Endothelial cell of umbilical vein (primary cell): ENCODE measurements around the gene MAP10. TPM values are rescaled to one million over a fixed set of nuclear protein-coding genes. Genes with fewer than 3 reads are reported as not detected.

Source experiments
- BruUV-seq: library from RNA; stranded (reverse); fragments of 400-500 nt; replicated peaks from 2 replicates; lab custom pipeline; 2021; lab: Mats Ljungman, UMichigan
- CTCF ChIA-PET: fragments of 300-600, 350-600 bp; sonication (Branson Sonifier 250); formaldehyde crosslinking; loops from one replicate; lab custom pipeline; 2021; ENCODE audit warnings: antibody characterized with exemption, inconsistent platforms; lab: Charles Lee
- POLR2A ChIA-PET: fragments of 300-600, 350-600 bp; sonication (Branson Sonifier 250); formaldehyde crosslinking; loops from one replicate; lab custom pipeline; 2021; ENCODE audit warnings: antibody characterized with exemption, inconsistent platforms; lab: Charles Lee
- DNase-seq: peaks from one replicate; pipeline ENCODE4 v3.0.0-alpha.2; 2011; ENCODE audit warnings: low read depth, low spot score
- FAIRE-seq: peaks from 2 replicates; lab custom pipeline; 2011; peaks lifted over from hg19 to GRCh38; lab: Jason Lieb, UNC
- H2AFZ ChIP-seq: 2 replicates; pipeline ENCODE4 v1.6.0; 2012; ENCODE audit warnings: low read depth, low read length, control low read depth, inconsistent platforms
- H3K27ac ChIP-seq: 2 replicates; pipeline ENCODE4 v1.5.1; 2011; ENCODE audit warnings: low read depth, mild to moderate bottlenecking, control low read depth, low read length, moderate library complexity; ENCODE audit not compliant: insufficient read depth
- H3K27me3 ChIP-seq, 2 experiments: 2 replicates each; pipeline versions ENCODE4 v1.6.0 to v1.6.1; 2011; ENCODE audit warnings: low read length in 2 of 2, mixed read lengths in 1 of 2; ENCODE audit not compliant: control insufficient read depth in 2 of 2, insufficient read depth in 2 of 2
- H3K36me3 ChIP-seq, 2 experiments: 2 replicates in 1 of 2; 3 replicates in 1 of 2; pipeline ENCODE4 v1.5.1; 2011; ENCODE audit warnings: low read length in 2 of 2, mild to moderate bottlenecking in 1 of 2, moderate library complexity in 1 of 2; ENCODE audit not compliant: control insufficient read depth in 2 of 2, insufficient read depth in 2 of 2; ENCODE audit errors: extremely low read depth in 1 of 2
- H3K4me1 ChIP-seq: 3 replicates; pipeline ENCODE4 v1.5.1; 2011; ENCODE audit warnings: mild to moderate bottlenecking, low read length; ENCODE audit not compliant: control insufficient read depth, insufficient read depth; ENCODE audit errors: extremely low read depth
- H3K4me2 ChIP-seq: 2 replicates; pipeline ENCODE4 v1.6.1; 2011; ENCODE audit warnings: low read length, control low read depth, mixed read lengths; ENCODE audit not compliant: insufficient read depth
- H3K4me3 ChIP-seq, 3 experiments: fragments of 200-600 bp in 1 of 3; sonication (generic), shearing (Covaris generic) in 1 of 3; replicated peaks in 1 of 3; 2 replicates each; pipeline ENCODE4 v1.5.1; 2011 to 2016; ENCODE audit warnings: control low read depth in 3 of 3, low read length in 3 of 3, mild to moderate bottlenecking in 2 of 3, inconsistent platforms in 1 of 3, low read depth in 1 of 3, moderate library complexity in 1 of 3; ENCODE audit not compliant: insufficient read depth in 1 of 3
- H3K79me2 ChIP-seq: 2 replicates; pipeline ENCODE4 v1.6.0; 2012; ENCODE audit warnings: low read length, inconsistent platforms; ENCODE audit not compliant: control insufficient read depth, insufficient read depth
- H3K9ac ChIP-seq: replicated peaks from 2 replicates; pipeline ENCODE3; 2011; ENCODE audit warnings: low read length, control low read depth; ENCODE audit not compliant: insufficient read depth; ENCODE audit errors: extremely low read depth
- H3K9me1 ChIP-seq: replicated peaks from 3 replicates; pipeline ENCODE4 v1.6.0; 2011; ENCODE audit warnings: mild to moderate bottlenecking, low read length; ENCODE audit not compliant: control insufficient read depth, insufficient read depth; ENCODE audit errors: extremely low read depth
- H3K9me3 ChIP-seq: replicated peaks from 2 replicates; pipeline ENCODE4 v1.5.1; 2012; ENCODE audit warnings: low read length, inconsistent platforms; ENCODE audit not compliant: control insufficient read depth, insufficient read depth
- H4K20me1 ChIP-seq: replicated peaks from 2 replicates; pipeline ENCODE3; 2011; ENCODE audit warnings: mild to moderate bottlenecking, low read length; ENCODE audit not compliant: control insufficient read depth, insufficient read depth; ENCODE audit errors: extremely low read depth
- EZH2 ChIP-seq: IDR thresholded peaks from 2 replicates; pipeline ENCODE4 v1.6.1; 2012; ENCODE audit warnings: borderline replicate concordance, low read depth, mild to moderate bottlenecking, moderate library complexity, low read length, inconsistent platforms; ENCODE audit not compliant: severe bottlenecking
- FOS ChIP-seq: IDR thresholded peaks from 2 replicates; pipeline ENCODE4 v1.6.1; 2011; ENCODE audit warnings: mild to moderate bottlenecking, low read length, moderate library complexity, borderline replicate concordance; ENCODE audit not compliant: insufficient read depth
- GATA2 ChIP-seq: IDR thresholded peaks from 2 replicates; pipeline ENCODE4 v1.7.0; 2011; ENCODE audit warnings: low read depth, mild to moderate bottlenecking, moderate library complexity, mixed read lengths, low read length; ENCODE audit not compliant: insufficient read length, insufficient read depth
- JUN ChIP-seq: IDR thresholded peaks from 2 replicates; pipeline ENCODE4 v1.6.1; 2011; ENCODE audit warnings: borderline replicate concordance, low read depth; ENCODE audit not compliant: insufficient read length, insufficient read depth
- MYC ChIP-seq: IDR thresholded peaks from one replicate; pipeline ENCODE4 v1.6.1; 2011; ENCODE audit warnings: mild to moderate bottlenecking, low read depth, low read length
- POLR2A ChIP-seq: IDR thresholded peaks from 2 replicates; pipeline ENCODE4 v1.6.1; 2012; ENCODE audit warnings: low read depth, mild to moderate bottlenecking, control low read depth, low read length
- POLR2AphosphoS5 ChIP-seq: IDR thresholded peaks from 2 replicates; pipeline ENCODE4 v1.6.1; 2012; ENCODE audit warnings: low read depth, mild to moderate bottlenecking, control low read depth, low read length, moderate library complexity; ENCODE audit not compliant: insufficient read depth
- dilution Hi-C: fragments of 300-500 bp; cut with MboI; formaldehyde crosslinking; loops from one replicate; pipeline ENCODE4 v1.15.0; 2019; ENCODE audit warnings: low sequenced_read_pairs; ENCODE audit not compliant: extremely low pct_ligation_motif_present
- intact Hi-C: fragments of 100-400 bp; cut with micrococcal nuclease; formaldehyde crosslinking; loops from one replicate; pipeline ENCODE4 v1.10.0; 2022
- polyA plus RNA-seq, 4 experiments: library from polyadenylated mRNA; depleted of rRNA in 3 of 4; stranded (reverse) in 3 of 4; unstranded in 1 of 4; fragments of >200 nt; gene quantifications; 2 replicates each; pipeline versions ENCODE4 v1.2.1 to v1.2.3, GENCODE V29; 2011 to 2012; ENCODE audit warnings: missing spikeins in 1 of 4
- total RNA-seq: library from RNA; stranded (reverse); gene quantifications from 2 replicates; pipeline ENCODE4 v1.2.3, GENCODE V29; 2021
- TF ChIP-seq, protein P1 (sequence below), 2 donors: IDR thresholded peaks; 1 replicate in 1 of 2; 2 replicates in 1 of 2; pipeline ENCODE4 v1.5.1; 2011; ENCODE audit warnings: low read length in 2 of 2, mild to moderate bottlenecking in 2 of 2, moderate library complexity in 2 of 2, control low read depth in 1 of 2, inconsistent platforms in 1 of 2, low read depth in 1 of 2; ENCODE audit not compliant: insufficient read depth in 1 of 2; ENCODE audit errors: extremely low read depth in 1 of 2
- TF ChIP-seq, protein P2 (sequence below): IDR thresholded peaks from 2 replicates; pipeline ENCODE4 v1.6.1; 2011; ENCODE audit not compliant: insufficient read depth, insufficient read length

Gene MAP10
- total and polyA plus RNA-seq, 2 donors (not counting 3 experiments of a cell fraction or from before 2014, with no cell fraction given), result 0.88 to 2.0 TPM

- Histone ChIP-seq H3K4me1 (no peaks in the 10 kb centered on the region), H3K79me2 (no peaks in the 10 kb centered on the region), H3K9me3 (no peaks in the 10 kb centered on the region), H3K27ac (no peak overlapping the region), H4K20me1 (no peaks in the 10 kb centered on the region), H3K27me3 (no peaks in the 10 kb centered on the region), H3K4me3 (no peak overlapping the region), H3K36me3 (no peaks in the 10 kb centered on the region), H2AFZ (no peak overlapping the region), H3K4me2 (no peak overlapping the region), H3K9ac (no peak overlapping the region), H3K9me1 (no peaks in the 10 kb centered on the region)
- ChIA-PET CTCF (interaction anchor here (1.3 kb wide), 1 partner anchor 8 kb away, joined by 3 read pairs; no protein-coding TSS in a partner anchor), POLR2A (no interaction called here)
- BruUV-seq, result no TSS peak
- intact Hi-C loops, result no loop called here
- DNase-seq (no peak), FAIRE-seq (no peak)
- TF ChIP-seq POLR2A (no peak), JUN (no peak), GATA2 (no peak), POLR2AphosphoS5 (no peak), MYC (no peak), FOS (no peak), EZH2 (no peak)
- TF ChIP-seq, protein P1, sequence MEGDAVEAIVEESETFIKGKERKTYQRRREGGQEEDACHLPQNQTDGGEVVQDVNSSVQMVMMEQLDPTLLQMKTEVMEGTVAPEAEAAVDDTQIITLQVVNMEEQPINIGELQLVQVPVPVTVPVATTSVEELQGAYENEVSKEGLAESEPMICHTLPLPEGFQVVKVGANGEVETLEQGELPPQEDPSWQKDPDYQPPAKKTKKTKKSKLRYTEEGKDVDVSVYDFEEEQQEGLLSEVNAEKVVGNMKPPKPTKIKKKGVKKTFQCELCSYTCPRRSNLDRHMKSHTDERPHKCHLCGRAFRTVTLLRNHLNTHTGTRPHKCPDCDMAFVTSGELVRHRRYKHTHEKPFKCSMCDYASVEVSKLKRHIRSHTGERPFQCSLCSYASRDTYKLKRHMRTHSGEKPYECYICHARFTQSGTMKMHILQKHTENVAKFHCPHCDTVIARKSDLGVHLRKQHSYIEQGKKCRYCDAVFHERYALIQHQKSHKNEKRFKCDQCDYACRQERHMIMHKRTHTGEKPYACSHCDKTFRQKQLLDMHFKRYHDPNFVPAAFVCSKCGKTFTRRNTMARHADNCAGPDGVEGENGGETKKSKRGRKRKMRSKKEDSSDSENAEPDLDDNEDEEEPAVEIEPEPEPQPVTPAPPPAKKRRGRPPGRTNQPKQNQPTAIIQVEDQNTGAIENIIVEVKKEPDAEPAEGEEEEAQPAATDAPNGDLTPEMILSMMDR (IDR thresholded peaks at IDR 0.05; ENCODE audit: extremely low read depth in 1 of 2, insufficient read depth in 1 of 2, low read depth in 1 of 2, low read length in 2 of 2), result no peak
- TF ChIP-seq, protein P2, sequence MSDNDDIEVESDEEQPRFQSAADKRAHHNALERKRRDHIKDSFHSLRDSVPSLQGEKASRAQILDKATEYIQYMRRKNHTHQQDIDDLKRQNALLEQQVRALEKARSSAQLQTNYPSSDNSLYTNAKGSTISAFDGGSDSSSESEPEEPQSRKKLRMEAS, result no peak
- dilution Hi-C loops, result no loop called here
These were observed 28.6 kb upstream of the MAP10 start for GRCh38 chr1:232776526-232777106.
